CD14-positive monocyte (primary cell): Measurements from ENCODE around the gene ARPC1B. TPM values are rescaled to one million over a fixed set of nuclear protein-coding genes. Genes with fewer than 3 reads are reported as not detected.
"Not testable (repeated sequence)": the region's sequence is repeated elsewhere in the genome, so short reads cannot be mapped to it uniquely, and the experiment has no call there.

ENCODE experiments used
- DNase-seq, 3 donors: peaks; one replicate each; pipeline ENCODE4 v3.0.0-alpha.2; 2011 to 2022
- H2AFZ ChIP-seq: 2 replicates; pipeline ENCODE4 v1.6.0; 2012; ENCODE audit warnings: mild to moderate bottlenecking, low read depth, low read length, inconsistent platforms; ENCODE audit not compliant: insufficient read depth, poor library complexity, severe bottlenecking
- H3K27ac ChIP-seq, 2 donors: 1 replicate in 1 of 2; 2 replicates in 1 of 2; pipeline ENCODE4 v1.5.1; 2012 to 2013; ENCODE audit warnings: low read length in 2 of 2, control low read depth in 1 of 2, inconsistent platforms in 1 of 2, low read depth in 1 of 2, mild to moderate bottlenecking in 1 of 2
- H3K27me3 ChIP-seq, 2 donors: one replicate each; pipeline versions ENCODE4 v1.6.0 to v1.6.1; 2011 to 2013; ENCODE audit warnings: low read length in 2 of 2; ENCODE audit not compliant: control insufficient read depth in 2 of 2, insufficient read depth in 2 of 2
- H3K36me3 ChIP-seq, 2 donors: replicated peaks in 1 of 2; 1 replicate in 1 of 2; 2 replicates in 1 of 2; pipeline versions ENCODE4 v1.5.1 to v1.6.1; 2012 to 2013; ENCODE audit warnings: low read length in 2 of 2, control low read depth in 1 of 2, inconsistent platforms in 1 of 2, mild to moderate bottlenecking in 1 of 2; ENCODE audit not compliant: insufficient read depth in 2 of 2, control insufficient read depth in 1 of 2
- H3K4me1 ChIP-seq, 2 donors: 1 replicate in 1 of 2; 2 replicates in 1 of 2; pipeline versions ENCODE4 v1.5.1 to v1.6.1; 2012 to 2013; ENCODE audit warnings: low read length in 2 of 2, control low read depth in 1 of 2, inconsistent platforms in 1 of 2, mild to moderate bottlenecking in 1 of 2, moderate library complexity in 1 of 2; ENCODE audit not compliant: insufficient read depth in 2 of 2, control insufficient read depth in 1 of 2
- H3K4me2 ChIP-seq: replicated peaks from 2 replicates; pipeline ENCODE3; 2012; ENCODE audit warnings: low read length, moderate library complexity, mild to moderate bottlenecking; ENCODE audit not compliant: poor library complexity, severe bottlenecking; ENCODE audit errors: extremely low read depth
- H3K4me3 ChIP-seq, 3 experiments: fragments of 200-600 bp in 1 of 3; sonication (generic) in 1 of 3; replicated peaks in 1 of 3; 1 replicate in 2 of 3; 2 replicates in 1 of 3; pipeline ENCODE4 v1.5.1; 2011 to 2013; ENCODE audit warnings: low read length in 3 of 3, mild to moderate bottlenecking in 3 of 3, control low read depth in 2 of 3, low read depth in 2 of 3, inconsistent platforms in 1 of 3, moderate library complexity in 1 of 3
- H3K79me2 ChIP-seq: 2 replicates; pipeline ENCODE4 v1.6.0; 2012; ENCODE audit warnings: mild to moderate bottlenecking, control low read depth, inconsistent platforms, low read length, moderate library complexity; ENCODE audit not compliant: insufficient read depth
- H3K9ac ChIP-seq: 2 replicates; pipeline ENCODE4 v1.6.0; 2017; ENCODE audit warnings: low read length, mild to moderate bottlenecking; ENCODE audit not compliant: insufficient read depth, poor library complexity, severe bottlenecking
- H3K9me3 ChIP-seq, 2 donors: replicated peaks in 1 of 2; 1 replicate in 1 of 2; 2 replicates in 1 of 2; pipeline versions ENCODE4 v1.5.1 to v1.6.1; 2012 to 2013; ENCODE audit warnings: low read length in 2 of 2, control low read depth in 1 of 2; ENCODE audit not compliant: control insufficient read depth in 1 of 2, insufficient read depth in 1 of 2
- H4K20me1 ChIP-seq: 2 replicates; pipeline ENCODE4 v1.6.0; 2012; ENCODE audit warnings: mild to moderate bottlenecking, low read length, control low read depth, moderate library complexity; ENCODE audit not compliant: insufficient read depth
- H3K27ac Mint-ChIP-seq, 7 donors: one replicate each; pipeline ENCODE4 v1.8.0; 2020; ENCODE audit warnings: mild to moderate bottlenecking in 7 of 7, mixed read lengths in 7 of 7, moderate library complexity in 6 of 7, inconsistent platforms in 2 of 7
- H3K27me3 Mint-ChIP-seq, 3 donors: one replicate each; pipeline ENCODE4 v1.8.0; 2021 to 2022; ENCODE audit warnings: low read depth in 3 of 3, mild to moderate bottlenecking in 3 of 3, mixed read lengths in 3 of 3, moderate library complexity in 3 of 3, inconsistent platforms in 1 of 3
- H3K36me3 Mint-ChIP-seq, 2 donors: one replicate each; pipeline ENCODE4 v1.8.0; 2020; ENCODE audit warnings: mixed read lengths in 2 of 2, inconsistent platforms in 1 of 2, mild to moderate bottlenecking in 1 of 2
- H3K4me1 Mint-ChIP-seq: one replicate; pipeline ENCODE4 v1.8.0; 2020; ENCODE audit warnings: mild to moderate bottlenecking, mixed read lengths
- H3K4me3 Mint-ChIP-seq, 2 donors: one replicate each; pipeline ENCODE4 v1.8.0; 2020; ENCODE audit warnings: mild to moderate bottlenecking in 2 of 2, mixed read lengths in 2 of 2, moderate library complexity in 1 of 2
- H3K9me3 Mint-ChIP-seq, 7 donors: one replicate each; pipeline ENCODE4 v1.8.0; 2020 to 2022; ENCODE audit warnings: mixed read lengths in 7 of 7, mild to moderate bottlenecking in 6 of 7, moderate library complexity in 6 of 7, inconsistent platforms in 2 of 7
- CTCF ChIP-seq: fragments of 200-600 bp; IDR thresholded peaks from one replicate; pipeline ENCODE4 v1.8.0; 2022; ENCODE audit warnings: antibody characterized with exemption, mild to moderate bottlenecking
- WGBS: methylation state at CpG from one replicate; pipeline ENCODE4 v1.1.5; 2013; ENCODE audit warnings: missing lambda C conversion rate; ENCODE audit not compliant: insufficient coverage; 5-methylcytosine and 5-hydroxymethylcytosine counted together
- intact Hi-C, 2 donors: fragments of 100-400 bp; cut with micrococcal nuclease; formaldehyde crosslinking; loops; one replicate each; pipeline versions ENCODE4 v1.15.0 to v1.15.1; 2023
- polyA plus RNA-seq, 3 donors: library from polyadenylated mRNA; depleted of rRNA in 1 of 3; unstranded in 2 of 3; stranded (reverse) in 1 of 3; fragments of 300-500 nt in 2 of 3; fragments of >200 nt in 1 of 3; fragmentation: Illumina TruSeq in 2 of 3; gene quantifications; 1 replicate in 2 of 3; 2 replicates in 1 of 3; pipeline ENCODE4 v1.2.3, GENCODE V29; 2012 to 2021

ARPC1B gene
- polyA plus RNA-seq, 3 donors: 1,179 to 1,362 (median 1,282) TPM

GRCh38 chr7:99415513-99416127, 41.1 kb downstream of the ARPC1B start:
- TF ChIP-seq CTCF: peak; percentile 75
- intact Hi-C loops, H3K4me1 ChIP-seq, H3K9me3 Mint-ChIP-seq, H3K4me3 ChIP-seq, H3K4me2 ChIP-seq, H3K4me3 Mint-ChIP-seq, H3K4me1 Mint-ChIP-seq, H3K79me2 ChIP-seq, H3K9me3 ChIP-seq, H3K27ac ChIP-seq, H3K9ac ChIP-seq, H3K27ac Mint-ChIP-seq, H3K27me3 Mint-ChIP-seq, H2AFZ ChIP-seq, H3K27me3 ChIP-seq: not testable (repeated sequence)
- DNase-seq: peak in 2 of 3 donors; percentile 19 to 20
- WGBS: 93% methylated on average over 6 of the region's 17 CpGs
- H3K36me3 Mint-ChIP-seq: peaks cover 81 to 95% of the 10 kb centered on the region in 2 donors
- peaks cover 88 to 99% of the 10 kb centered on the region in 2 donors for H3K36me3 ChIP-seq
- H4K20me1 ChIP-seq: peaks cover 42% of the 10 kb centered on the region

GRCh38 chr7:99418260-99418659, 43.7 kb downstream of the ARPC1B start:
- Histone ChIP-seq H3K4me2 (no peak overlapping the region), H3K9ac (no peak overlapping the region), H3K4me1 (no peaks in the 10 kb centered on the region), H2AFZ (no peak overlapping the region), H4K20me1 (peaks cover 34% of the 10 kb centered on the region), H3K4me3 (no peak overlapping the region), H3K27ac (no peak overlapping the region), H3K79me2 (no peaks in the 10 kb centered on the region), H3K27me3 (no peaks in the 10 kb centered on the region), H3K36me3 (peaks cover 72 to 97% of the 10 kb centered on the region in 2 donors), H3K9me3 (no peaks in the 10 kb centered on the region)
- 100% methylated on average over 8 of the region's 9 CpGs for WGBS
- TF ChIP-seq CTCF: no peak
- Mint-ChIP-seq H3K36me3 (peaks cover 71 to 88% of the 10 kb centered on the region in 2 donors), H3K27ac (peak overlapping the region in 2 of 7 donors; percentile 4 to 13), H3K4me1 (no peaks in the 10 kb centered on the region), H3K4me3 (no peak overlapping the region), H3K9me3 (peaks cover 0 to 5% (median 2%) of the 10 kb centered on the region in 7 donors), H3K27me3 (peaks cover 0 to 2% (median 0%) of the 10 kb centered on the region in 3 donors)
- intact Hi-C loops: no loop called here
- no peak for DNase-seq
